ENCODE measurements around the gene KLHL20. TPM values are rescaled to one million over a fixed set of nuclear protein-coding genes. Genes with fewer than 3 reads are reported as not detected.

Gene KLHL20
- total RNA-seq, 1 experiment from 2014 or later: 15.3 TPM

DNA sequence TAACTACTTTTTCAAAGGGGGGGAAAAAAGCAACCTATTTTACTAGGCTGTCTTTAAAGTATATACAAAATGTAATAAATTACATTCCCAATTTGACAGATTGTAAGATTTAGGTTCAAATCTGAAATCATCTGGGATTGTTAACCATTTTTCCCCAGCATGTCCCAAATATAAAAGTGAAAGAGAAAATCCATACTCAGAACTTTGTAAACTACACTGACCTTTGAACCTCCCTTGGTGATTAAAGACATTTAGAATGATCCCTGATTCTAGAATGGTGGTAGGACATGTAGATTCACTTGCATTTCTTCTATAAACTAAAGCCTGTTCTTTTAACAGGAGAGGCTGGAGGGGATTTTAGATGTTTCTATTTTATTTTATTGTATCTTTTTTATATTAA, 39.0 kb downstream of the KLHL20 start:
- no peak for DNase-seq

DNA sequence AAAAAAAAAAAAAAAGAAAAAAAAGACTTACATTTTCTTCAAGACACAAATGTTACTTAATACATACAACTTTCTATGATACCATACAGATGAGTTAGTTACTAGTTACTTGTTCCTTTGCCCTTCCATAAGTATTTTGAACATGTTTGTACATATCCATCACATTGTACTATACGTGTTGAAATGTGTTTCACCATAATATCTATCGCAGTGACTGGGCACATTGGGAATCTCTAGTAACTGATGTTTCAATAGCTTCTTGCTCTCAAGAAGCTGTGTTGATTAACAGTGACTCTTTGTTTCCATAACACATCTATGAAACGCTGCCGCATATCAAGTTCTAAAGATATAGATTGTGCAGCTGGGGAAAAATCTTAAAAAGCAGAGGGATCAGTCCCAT, 42.9 kb downstream of the KLHL20 start:
- Histone ChIP-seq H4K20me1 (ENCODE audit: insufficient read depth) (no peaks in the 10 kb centered on the region), H3K9me2 (ENCODE audit: insufficient read depth) (no peaks in the 10 kb centered on the region), H3K4me1 (replicated peaks; ENCODE audit: insufficient read depth) (no peaks in the 10 kb centered on the region), H3F3A (ENCODE audit: insufficient read depth, low read depth) (no peaks in the 10 kb centered on the region), H3K27me3 (ENCODE audit: insufficient read depth, low read depth) (no peaks in the 10 kb centered on the region), H3K4me2 (no peak overlapping the region), H3K4me3 (no peak overlapping the region), H3K36me3 (ENCODE audit: low read depth) (no peaks in the 10 kb centered on the region), H2AFZ (no peak overlapping the region), H3K79me2 (ENCODE audit: low read depth) (no peaks in the 10 kb centered on the region), H3K27ac (no peak overlapping the region), H3K9me3 (ENCODE audit: insufficient read depth, low read depth) (no peaks in the 10 kb centered on the region; the same call in 1 of the 2 replicates)
- no peak for DNase-seq
- CTCF ChIA-PET: no interaction called here
- no TSS peak for BruUV-seq (replicated peaks)
- POLR2A ChIA-PET (ENCODE audit: unreplicated experiment): no interaction called here
- intact Hi-C loops (cut with micrococcal nuclease; ENCODE audit: unreplicated experiment): no loop called here
- TF ChIP-seq EZH2 (IDR thresholded peaks at IDR 0.05; ENCODE audit: low read depth): no peak
- TF ChIP-seq, protein P1, sequence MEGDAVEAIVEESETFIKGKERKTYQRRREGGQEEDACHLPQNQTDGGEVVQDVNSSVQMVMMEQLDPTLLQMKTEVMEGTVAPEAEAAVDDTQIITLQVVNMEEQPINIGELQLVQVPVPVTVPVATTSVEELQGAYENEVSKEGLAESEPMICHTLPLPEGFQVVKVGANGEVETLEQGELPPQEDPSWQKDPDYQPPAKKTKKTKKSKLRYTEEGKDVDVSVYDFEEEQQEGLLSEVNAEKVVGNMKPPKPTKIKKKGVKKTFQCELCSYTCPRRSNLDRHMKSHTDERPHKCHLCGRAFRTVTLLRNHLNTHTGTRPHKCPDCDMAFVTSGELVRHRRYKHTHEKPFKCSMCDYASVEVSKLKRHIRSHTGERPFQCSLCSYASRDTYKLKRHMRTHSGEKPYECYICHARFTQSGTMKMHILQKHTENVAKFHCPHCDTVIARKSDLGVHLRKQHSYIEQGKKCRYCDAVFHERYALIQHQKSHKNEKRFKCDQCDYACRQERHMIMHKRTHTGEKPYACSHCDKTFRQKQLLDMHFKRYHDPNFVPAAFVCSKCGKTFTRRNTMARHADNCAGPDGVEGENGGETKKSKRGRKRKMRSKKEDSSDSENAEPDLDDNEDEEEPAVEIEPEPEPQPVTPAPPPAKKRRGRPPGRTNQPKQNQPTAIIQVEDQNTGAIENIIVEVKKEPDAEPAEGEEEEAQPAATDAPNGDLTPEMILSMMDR (conservative IDR thresholded peaks at IDR 0.05): no peak

More for the DNA sequence above, 39.0 kb downstream of the KLHL20 start:
- intact Hi-C loops (cut with micrococcal nuclease; ENCODE audit: unreplicated experiment): no loop called here
- Histone ChIP-seq H3K9me3 (ENCODE audit: insufficient read depth, low read depth) (no peaks in the 10 kb centered on the region), H3K79me2 (ENCODE audit: low read depth) (no peaks in the 10 kb centered on the region), H2AFZ (no peak overlapping the region), H3F3A (ENCODE audit: insufficient read depth, low read depth) (no peaks in the 10 kb centered on the region), H3K9me2 (ENCODE audit: insufficient read depth) (no peaks in the 10 kb centered on the region), H3K4me1 (replicated peaks; ENCODE audit: insufficient read depth) (no peaks in the 10 kb centered on the region), H3K36me3 (ENCODE audit: low read depth) (no peaks in the 10 kb centered on the region), H3K27ac (no peak overlapping the region), H3K27me3 (ENCODE audit: insufficient read depth, low read depth) (no peaks in the 10 kb centered on the region), H3K4me3 (no peak overlapping the region), H3K4me2 (no peak overlapping the region), H4K20me1 (ENCODE audit: insufficient read depth) (no peaks in the 10 kb centered on the region)
- ChIA-PET CTCF (no interaction called here), POLR2A (ENCODE audit: unreplicated experiment) (no interaction called here)
- BruUV-seq (replicated peaks): no TSS peak
- TF ChIP-seq EZH2 (IDR thresholded peaks at IDR 0.05; ENCODE audit: low read depth): no peak
- TF ChIP-seq, protein P1 (conservative IDR thresholded peaks at IDR 0.05): no peak

DNA sequence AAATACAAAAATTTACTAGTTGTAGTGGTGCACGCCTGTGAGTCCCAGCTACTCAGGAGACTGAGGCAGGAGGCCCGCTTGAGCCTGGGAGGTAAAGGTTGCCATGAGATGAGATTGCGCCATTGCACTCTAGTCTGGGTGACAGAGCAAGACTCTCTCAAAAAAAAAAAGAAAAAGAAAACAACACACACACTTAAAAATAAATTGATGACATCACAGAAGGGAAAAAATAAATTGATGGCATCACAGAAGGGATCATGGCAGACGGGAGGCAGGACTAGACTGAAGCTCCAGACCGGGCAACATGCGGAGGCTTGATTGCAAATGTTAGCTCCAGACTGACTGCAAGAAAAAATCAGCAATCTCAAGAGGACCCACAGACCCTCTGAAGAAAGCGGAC, 43.3 kb downstream of the KLHL20 start:
- ChIA-PET CTCF (no interaction called here), POLR2A (ENCODE audit: unreplicated experiment) (no interaction called here)
- Histone ChIP-seq H3K4me3 (no peak overlapping the region), H3K4me1 (replicated peaks; ENCODE audit: insufficient read depth) (no peaks in the 10 kb centered on the region), H3K4me2 (no peak overlapping the region), H3F3A (ENCODE audit: insufficient read depth, low read depth) (no peaks in the 10 kb centered on the region), H3K79me2 (ENCODE audit: low read depth) (no peaks in the 10 kb centered on the region), H3K27me3 (ENCODE audit: insufficient read depth, low read depth) (no peaks in the 10 kb centered on the region), H3K27ac (no peak overlapping the region), H2AFZ (no peak overlapping the region), H4K20me1 (ENCODE audit: insufficient read depth) (no peaks in the 10 kb centered on the region), H3K36me3 (ENCODE audit: low read depth) (no peaks in the 10 kb centered on the region), H3K9me3 (ENCODE audit: insufficient read depth, low read depth) (no peaks in the 10 kb centered on the region; the same call in 1 of the 2 replicates), H3K9me2 (ENCODE audit: insufficient read depth) (no peaks in the 10 kb centered on the region)
- TF ChIP-seq EZH2 (IDR thresholded peaks at IDR 0.05; ENCODE audit: low read depth): no peak
- TF ChIP-seq, protein P1 (conservative IDR thresholded peaks at IDR 0.05): no peak
- no peak for DNase-seq
- no TSS peak for BruUV-seq (replicated peaks)
- intact Hi-C loops (cut with micrococcal nuclease; ENCODE audit: unreplicated experiment): no loop called here

All from PC-9 (cell line).